HG02763 (cell line): ENCODE measurements around the gene SREBF2.
A peak's percentile ranks its signal among the peaks of the same experiment; 100 is the strongest.
"Not testable (repeated sequence)": the region's sequence is repeated elsewhere in the genome, so short reads cannot be mapped to it uniquely, and the experiment has no call there.

Experiments
- ATAC-seq: cut with Tn5 transposase; IDR thresholded peaks from one replicate; pipeline ENCODE4 v1.9.1; 2021; ENCODE audit warnings: mild to moderate bottlenecking, moderate library complexity; ENCODE audit not compliant: unreplicated experiment

Gene SREBF2

DNA sequence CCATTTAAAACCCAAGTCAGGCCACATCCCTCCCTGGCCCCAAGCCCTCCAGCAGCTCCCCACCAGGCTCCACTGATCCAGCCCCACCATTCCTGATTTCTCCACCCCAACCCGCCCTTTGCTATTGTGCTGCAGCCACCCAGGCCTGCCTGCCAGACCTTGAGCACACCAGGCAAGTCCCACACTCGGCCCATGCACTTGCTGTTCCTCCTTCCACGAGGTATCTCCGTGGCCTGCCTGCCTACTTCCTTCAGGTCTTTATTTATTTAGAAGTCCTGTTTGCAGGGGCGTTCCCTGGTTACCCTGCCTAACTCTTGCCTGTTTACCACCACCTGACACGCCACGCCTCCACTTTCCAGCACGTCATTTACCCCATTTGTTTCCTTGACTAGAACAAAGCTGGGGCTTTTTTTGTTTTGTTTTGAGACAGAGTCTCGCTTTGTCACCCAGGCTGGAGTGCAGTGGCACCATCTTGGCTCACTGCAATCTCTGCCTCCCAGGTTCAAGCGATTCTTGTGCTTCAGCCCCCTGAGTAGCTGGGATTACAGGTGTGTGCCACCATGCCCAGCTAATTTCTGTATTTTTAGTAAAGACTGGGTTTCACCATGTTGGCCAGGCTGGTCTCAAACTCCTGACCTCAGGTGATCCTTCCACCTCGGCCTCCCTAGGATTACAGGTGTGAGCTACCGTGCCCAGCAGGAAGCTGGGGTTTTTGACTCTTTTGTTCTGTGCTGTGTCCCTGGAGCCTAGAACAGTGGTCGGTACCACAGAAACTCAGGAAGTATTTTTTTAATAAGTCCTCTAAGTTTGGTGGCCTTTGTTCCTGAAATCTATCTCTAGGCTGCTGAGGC lies 107.3 kb downstream of the SREBF2 start:
- peak; percentile 57 for ATAC-seq

DNA sequence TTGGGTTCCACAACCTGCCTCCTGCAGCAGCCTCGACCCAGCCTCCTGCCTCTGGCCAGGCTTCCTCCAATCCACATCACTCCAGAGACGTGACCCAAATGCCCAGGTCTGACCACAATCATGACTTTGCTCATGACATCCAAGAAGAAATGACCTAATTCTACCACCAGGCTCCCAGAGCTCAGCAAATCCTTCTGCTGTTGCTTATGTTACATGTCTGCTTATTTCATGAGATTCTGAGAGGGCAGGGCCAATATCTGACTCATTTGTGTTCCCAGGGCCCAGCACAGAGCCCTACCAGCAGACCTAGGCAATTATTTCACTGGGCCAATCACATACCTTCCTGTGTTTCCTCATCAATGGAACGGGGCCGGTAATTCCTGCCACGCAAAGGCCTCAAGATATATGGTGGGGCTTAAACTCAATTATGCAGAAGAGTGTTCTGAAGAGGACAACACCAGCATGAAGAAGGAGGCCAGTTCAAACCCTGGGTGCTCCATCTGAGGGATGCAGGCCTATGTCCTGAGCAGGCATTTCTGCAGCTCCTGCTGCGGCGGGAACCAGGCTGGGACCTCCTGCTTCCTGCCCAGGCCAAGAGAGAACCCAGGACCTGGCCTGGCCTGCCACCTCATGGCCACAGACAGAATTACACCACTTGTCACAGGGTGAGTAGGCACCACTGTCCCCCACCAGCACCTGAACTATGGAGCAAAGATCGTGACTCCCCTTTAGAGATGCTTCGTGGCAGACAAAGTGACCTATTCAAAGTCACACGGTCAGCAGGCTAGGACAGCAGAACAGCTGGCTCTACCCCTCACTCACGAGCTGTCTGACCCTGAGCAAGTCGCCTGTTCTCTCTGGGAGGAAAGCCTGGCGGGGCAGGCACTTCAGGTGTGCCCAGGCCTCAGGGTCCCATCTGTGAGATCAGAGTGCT lies 108.2 kb downstream of the SREBF2 start:
- ATAC-seq = peak; percentile 29

DNA sequence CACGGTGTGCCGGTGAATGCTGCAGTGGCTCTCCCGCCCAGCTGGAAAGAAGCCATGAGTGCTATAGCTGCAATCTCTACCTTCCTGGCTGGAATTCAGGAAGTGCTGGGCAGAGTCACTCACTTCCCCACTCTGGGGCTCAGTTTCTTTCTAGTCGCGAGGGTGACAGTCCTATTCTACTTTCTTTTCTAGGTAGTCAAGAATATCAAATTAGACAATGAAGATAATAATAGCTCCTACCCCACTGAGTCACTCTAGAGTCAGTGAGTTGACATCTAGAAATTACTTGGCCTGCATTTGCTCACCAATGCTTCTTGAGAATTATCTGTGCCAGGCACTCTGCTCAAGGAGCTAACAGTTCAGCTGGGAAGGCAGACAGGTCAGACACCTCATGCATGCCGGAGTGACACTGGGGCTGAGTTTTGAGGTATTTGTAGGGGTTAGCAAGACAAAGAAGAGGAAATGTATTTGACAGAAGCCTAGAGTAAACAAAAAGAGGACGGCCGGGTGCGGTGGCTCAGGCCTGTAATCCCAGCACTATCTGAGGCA lies 110.8 kb downstream of the SREBF2 start:
- ATAC-seq = no peak

DNA sequence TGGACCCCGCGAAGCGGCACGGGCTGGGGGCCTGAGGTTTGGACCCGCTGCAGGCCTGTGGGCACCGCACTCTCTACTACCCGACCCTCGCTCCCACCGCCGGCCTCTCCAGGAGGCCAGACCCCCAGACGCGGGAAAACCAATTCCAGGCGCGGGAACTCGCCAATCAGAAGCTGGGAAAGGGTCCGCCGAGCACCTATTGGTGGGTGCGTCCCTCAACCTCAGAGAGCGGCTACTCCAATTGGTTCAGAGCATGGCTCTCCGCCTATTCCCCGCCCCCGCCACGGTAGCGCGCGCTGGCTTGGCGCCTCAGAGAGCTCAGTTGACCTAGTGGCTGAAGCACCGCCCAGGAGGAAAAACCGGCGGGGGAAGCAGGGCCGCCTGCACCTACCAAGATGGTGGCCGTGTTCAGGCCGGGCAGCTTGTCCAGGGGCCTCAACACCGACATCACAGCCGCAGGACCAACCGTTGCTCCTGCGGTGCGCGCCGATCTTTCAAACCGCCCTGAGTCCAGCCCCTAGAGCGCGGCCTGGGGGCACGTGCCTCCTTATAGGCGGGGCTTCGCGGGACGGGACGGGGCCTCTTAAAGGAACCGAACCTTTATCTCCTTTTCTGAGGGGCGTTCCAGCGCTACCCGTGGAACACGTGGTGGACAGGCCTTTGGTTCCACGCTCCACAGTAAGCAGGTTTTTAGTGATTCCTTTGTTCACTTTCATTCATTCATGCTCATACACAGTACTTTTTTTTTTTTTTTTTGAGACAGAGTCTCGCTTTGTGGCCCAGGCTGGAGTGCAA lies 113.9 kb downstream of the SREBF2 start, which contains the start of gene CENPM:
Gene CENPM, minus strand, starts transcription at position 524 of the 795 bp plus-strand sequence. Its CDS starts 76 bp downstream, at position 448.
- ATAC-seq = peak; percentile 85

DNA sequence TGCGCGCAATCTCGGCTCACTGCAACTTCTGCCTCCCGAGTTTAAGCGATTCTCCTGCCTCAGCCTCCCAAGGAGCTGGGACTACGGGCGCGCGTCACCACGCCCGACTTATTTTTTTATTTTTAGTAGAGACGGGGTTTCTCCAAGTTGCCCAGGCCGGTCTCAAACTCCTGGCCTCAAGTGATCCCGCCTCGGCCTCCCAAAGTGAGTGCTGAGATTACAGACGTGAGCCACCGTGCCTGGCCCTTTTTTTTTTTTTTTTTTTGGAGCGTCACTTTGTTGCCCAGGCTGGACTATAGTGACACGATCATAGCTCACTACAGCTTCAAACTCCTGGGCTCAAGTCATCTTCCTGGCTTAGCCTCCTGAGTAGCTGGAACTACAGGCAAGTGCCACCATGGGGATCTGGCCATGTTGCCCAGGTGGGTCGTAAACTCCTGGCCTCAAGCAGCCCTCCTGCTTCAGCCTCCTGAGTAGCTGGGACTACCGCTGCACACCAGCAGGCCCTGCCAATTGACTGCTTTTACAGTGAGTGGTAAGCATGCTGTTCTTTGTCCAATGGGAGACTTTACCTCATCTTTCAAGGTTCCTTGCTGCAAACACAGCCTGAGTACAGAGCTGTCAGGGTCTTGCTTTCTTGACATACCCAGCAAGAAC lies 114.6 kb downstream of the SREBF2 start:
- no peak for ATAC-seq

DNA sequence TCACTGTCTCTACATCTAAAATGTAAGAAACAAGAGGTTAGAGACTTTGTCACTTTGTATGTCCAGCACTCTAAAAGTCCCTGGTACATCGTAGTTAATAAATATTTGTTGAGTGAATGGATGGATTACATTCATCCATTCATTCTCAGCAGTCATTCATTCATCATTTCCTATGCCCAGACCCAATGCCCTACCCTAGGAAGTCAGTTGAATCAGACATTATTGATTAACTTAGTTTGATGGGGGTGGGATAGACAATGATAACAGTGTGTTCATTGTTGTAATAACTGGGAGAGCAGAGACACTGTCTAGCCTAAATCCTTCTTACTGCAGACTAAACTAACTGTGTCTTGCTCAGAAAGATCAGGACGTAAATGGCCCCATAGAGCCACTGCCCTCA lies 115.2 kb downstream of the SREBF2 start:
- no peak for ATAC-seq

DNA sequence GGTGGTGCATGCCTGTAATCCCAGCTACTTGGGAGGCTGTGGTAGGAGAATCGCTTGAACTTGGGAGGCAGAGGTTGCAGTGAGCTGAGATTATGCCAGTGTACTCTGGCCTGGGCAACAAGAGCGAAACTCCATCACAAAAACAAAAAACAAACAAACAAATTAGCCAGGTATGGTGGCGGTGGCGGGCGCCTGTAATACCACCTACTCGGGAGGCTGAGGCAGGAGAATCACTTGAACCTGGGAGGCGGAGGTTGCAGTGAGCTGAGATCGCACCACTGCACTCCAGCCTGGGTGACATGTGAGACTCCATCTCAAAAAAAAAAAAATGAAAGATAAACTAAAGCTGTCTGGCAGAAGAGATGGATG lies 116.0 kb downstream of the SREBF2 start:
- not testable (repeated sequence) for ATAC-seq

DNA sequence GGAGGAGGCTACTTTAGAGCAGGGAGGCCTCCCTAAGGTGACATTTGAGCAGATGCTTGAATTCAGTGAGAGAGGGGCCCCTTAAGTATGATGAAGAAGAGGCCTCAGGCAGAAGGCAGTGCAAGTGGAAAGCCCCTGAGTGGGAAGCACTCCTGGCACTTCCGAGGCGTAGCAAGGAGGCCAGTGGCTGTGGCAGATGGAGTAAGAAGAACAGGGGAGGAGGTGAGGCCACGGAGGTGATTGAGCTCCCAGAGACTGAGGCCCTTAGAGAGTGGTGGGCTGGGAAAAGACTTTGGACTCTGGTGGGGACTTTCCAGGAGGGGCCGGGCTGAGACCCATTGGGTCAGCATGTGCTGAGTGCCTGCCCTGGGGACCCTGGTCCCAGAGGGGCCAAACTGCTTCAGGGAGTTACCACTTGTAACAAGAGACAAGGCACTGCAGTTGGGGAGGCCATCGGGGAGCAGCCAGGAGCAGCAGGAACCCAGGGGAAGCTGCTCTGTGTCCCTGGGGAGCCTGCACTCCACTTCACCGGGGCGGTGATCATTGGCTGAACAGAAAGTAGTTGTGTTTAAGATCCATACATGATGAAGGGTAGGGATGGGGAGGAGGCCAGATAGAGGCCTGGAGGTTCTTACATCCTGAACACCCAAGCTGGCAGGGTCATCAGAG lies 116.5 kb downstream of the SREBF2 start:
- no peak for ATAC-seq

DNA sequence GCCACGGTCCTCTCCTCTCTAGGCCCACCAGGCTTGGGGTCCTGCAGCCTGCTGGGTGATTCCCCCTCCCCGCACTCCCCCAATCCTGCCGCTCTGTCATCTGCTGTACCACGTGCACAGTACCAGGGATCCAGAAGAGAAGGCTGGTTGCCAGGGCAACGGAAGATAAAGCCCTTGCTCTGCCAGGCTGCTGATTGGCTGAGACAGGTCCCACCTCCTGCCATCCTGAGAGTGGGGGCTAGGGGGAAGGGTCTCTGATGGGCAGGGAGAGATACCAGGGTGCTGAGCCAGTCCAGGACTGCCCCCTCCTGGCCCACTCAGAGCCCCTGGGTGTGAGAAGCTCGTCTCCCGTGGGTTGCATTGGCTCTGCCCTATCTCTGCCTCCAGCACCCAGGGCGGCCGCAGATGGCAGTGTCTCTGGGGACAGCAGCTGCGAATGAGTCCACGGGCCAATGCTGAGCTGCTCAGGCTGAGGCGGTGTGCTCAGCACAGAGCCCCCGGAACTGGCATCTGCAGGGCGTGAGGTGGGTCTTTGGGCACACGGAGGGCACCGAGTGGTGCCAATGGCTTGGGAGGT lies 119.1 kb downstream of the SREBF2 start, which contains the start of gene SMIM45:
Gene SMIM45, plus strand, starts transcription at position 253 of the 577 bp plus-strand sequence.
- ATAC-seq = no peak

DNA sequence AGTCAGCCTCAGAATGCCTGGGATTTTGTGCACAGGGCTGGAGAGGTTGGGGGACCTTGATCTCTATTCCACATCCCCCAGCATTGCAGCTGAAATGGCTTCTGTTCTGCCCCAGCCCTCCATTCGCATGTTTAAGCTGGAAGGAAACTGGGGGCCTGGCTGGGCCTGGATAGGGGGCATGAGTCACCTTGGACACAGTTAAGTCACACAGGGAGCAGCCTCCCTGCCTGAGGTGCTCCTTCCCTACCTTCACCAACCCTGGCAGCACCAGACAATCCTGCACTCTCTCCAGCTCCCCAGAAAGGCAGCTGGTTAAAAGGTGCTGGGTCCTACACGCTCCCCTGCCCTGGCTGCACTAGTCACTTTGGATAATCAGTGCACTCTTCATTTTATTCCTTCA lies 119.8 kb downstream of the SREBF2 start:
- ATAC-seq = no peak
